HG03442 (cell line): ENCODE data around the gene ZSCAN5B.
A peak's percentile ranks its signal among the peaks of the same experiment; 100 is the strongest.

Experiments used
- ATAC-seq: cut with Tn5 transposase; IDR thresholded peaks from one replicate; pipeline ENCODE4 v1.9.1; 2021; ENCODE audit warnings: mild to moderate bottlenecking, moderate library complexity; ENCODE audit not compliant: unreplicated experiment

The ZSCAN5B gene

DNA sequence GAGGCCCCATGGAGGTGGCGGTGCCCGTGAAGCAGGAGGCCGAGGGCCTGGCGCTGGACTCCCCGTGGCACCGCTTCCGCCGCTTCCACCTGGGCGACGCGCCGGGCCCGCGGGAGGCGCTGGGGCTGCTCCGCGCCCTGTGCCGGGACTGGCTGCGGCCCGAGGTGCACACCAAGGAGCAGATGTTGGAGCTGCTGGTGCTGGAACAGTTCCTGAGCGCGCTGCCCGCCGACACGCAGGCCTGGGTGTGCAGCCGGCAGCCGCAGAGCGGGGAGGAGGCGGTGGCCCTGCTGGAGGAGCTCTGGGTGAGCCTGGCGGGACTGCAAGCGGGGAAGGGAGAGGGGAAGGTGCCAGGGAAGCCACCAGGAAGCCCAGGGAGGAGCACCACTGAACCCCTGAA is 50.7 kb downstream of the ZSCAN5B start:
- ATAC-seq, result no peak

DNA sequence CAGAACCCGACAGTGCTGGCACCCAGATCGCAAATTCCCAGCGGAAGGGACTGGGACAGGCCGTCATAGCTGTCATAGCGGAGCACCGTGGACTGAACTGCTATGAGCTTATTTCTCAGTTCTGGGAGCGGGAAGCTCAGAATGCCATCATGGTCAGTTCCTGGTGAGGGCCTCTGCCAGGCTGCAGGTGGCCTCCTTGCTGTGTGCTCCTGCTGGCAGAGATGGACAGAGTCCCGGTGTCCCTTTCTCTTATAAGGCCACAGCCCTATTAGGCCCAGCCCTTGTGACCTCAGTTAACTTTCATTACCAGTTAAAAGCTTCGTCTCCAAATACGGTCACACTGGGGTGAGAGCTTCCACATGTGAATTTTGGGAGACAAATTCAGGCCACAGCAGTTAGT is 51.9 kb downstream of the ZSCAN5B start:
- no peak for ATAC-seq

DNA sequence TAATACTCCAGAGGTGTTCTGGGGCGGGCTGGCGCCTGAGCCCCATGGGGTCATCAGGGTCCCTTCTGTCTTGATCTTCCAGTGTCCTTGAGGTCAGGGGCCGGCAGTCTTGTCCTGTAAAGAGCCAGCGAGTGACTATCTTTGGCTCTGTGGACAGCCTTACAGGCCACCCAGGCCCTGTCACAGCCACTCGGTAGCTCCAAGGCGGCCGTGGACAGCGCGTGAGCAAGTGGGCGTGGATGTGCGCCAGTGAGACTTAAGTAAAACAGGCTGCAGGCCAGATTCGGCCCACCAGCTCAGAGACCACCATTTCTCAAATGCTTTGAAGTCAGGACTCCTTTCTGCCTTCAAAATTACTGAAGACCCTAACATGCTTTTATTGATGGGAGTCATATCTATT is 52.8 kb downstream of the ZSCAN5B start:
- no peak for ATAC-seq

DNA sequence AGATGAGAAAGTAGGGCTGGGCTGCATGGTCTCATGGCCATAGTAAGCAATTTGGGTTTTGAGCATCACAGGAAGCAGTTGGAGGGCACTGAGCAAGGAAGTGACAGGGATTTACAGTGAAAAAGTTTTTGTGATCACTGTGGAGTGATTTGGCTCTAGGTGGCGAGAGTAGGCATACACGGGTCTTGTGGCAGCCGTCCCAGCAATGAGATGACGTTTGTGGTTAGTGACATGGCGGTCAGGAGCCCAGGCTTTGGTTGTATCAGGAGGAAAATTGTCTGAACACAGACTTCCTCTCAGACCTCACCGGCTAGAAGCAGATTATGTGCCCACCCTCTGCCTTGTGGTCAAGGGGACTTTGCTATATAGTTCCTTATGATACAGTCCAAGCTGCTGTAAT is 53.2 kb downstream of the ZSCAN5B start:
- no peak for ATAC-seq

DNA sequence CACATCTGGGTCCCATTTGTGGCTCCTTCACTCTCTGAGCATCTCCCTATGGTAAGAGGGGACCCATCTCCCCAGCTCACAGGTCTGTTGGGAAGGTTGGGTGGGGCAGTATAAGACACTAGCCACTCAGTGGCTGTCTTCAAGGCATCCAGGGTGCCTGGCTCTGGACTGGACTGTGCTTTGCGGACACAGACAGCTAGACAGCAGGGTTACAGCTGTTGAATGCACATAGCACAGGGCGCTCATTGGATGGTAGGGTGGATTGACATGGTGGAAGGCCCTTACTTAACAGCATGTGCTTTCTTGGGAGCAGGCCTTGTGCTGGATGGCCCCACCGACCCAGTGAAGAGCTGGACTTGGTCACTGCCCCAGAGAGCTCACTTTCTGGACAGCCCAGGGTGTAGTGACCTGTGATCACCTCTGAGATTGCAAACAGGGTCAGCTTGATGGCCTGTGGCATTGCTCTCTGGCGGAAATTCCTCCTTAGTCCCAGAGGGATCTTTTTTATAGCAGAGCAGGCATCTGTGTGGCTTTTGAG is 54.6 kb downstream of the ZSCAN5B start:
- ATAC-seq, result no peak

DNA sequence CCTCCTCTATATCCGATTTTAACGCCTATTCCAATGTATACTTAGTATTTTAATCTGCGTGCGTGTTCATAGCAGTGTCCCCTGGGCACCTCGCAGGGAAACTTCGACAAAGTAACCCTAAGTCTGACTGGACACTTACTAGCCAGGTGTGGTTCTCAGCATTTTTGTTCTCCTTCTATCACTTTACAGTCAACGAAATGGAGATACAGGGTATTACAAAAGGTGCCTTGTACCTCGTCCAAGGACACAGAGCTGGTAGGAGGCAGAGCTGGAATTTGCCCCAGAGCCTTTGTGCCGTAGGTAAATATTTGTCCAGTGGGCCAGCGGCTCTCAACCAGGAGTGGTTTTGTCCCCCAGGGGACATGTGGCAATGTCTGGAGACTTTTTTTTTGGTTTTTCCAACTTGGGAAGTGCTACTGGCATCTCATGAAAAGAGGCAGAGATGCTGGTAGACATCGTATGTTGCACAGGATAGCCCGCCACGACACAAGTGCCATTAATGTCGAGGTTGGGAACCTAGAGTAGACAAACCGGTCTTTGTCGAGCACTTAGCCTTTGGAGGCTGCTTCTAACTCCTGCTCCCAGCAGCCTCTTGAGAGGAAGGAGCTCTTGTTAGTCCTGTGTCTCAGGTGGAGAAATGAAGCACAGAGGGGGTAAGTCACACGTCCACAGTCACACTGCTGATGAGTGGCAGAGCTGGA is 55.3 kb downstream of the ZSCAN5B start:
- ATAC-seq, result no peak

DNA sequence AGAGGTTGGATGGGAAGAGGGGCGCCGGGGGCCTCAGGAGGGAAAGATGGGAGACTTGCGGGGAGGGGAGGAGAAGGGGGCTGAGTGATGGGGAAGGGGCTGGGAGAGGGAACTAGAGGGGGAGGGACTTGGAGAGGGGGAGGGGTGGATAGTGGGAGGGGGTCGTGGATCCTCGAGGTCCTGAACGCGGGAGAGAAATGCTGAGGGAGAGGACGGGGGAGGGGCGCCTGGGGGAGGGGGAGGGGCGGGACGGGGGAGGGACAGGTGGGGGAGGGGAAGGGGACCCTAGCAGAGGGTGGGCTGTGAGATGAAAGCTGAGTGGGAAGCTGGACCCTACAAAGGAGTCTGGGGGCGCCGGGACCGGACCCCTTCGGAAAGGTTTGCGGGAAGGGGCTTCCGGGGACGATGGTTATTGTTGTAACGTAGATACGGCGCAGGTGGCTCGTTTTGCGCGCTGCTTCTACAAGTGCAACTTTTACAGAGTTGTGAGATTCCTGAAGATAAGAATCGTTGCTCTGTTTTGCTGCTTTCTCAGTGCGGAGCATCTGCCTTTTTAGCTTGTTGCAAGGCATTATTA is 56.1 kb downstream of the ZSCAN5B start:
- no peak for ATAC-seq

DNA sequence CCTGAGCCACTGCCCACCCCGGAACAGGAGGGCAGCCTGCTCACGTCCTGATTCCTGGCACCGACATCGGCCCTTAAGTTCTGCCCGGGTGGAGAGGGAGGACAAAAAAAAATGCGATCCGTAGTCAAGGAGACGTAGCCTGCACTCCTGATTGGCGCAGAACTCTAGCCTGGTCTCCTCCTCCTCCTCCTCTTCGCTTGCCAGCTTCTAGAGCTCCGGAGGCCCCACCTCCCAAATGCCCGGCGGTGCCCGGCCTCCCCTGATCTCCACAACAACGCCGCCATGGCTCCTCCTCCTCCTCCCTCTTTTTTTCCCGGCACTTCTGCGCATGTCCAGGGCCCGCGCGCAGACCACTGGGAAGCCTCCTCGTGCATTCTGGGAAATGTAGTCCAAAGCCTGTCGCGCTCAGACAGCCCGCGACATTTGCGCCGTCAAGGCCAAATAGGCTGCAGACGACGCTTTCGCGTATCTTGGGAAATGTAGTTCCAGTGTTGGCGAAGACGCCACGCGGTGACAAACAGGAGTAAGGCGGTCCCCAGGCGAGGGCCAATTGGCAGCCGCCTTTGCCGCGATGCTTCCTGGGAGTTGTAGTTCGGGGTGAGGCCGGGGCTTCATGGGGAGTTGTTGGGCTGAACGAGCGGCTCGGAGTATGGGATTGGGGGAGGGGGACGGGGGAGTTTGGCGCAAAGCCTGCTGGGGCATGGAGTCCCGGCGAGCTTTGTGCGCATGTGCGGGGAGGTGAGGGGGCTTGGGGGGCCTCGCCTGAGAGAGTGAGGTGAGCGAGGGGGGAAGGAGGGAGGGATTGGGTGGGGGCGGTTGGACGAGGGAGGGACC is 56.8 kb downstream of the ZSCAN5B start, which contains the start of gene ZNF444:
Gene ZNF444, plus strand, starts transcription at position 705 of the 834 bp plus-strand sequence. CDS start 5,625 bp downstream, outside the sequence.
- ATAC-seq, result peak; percentile 84

DNA sequence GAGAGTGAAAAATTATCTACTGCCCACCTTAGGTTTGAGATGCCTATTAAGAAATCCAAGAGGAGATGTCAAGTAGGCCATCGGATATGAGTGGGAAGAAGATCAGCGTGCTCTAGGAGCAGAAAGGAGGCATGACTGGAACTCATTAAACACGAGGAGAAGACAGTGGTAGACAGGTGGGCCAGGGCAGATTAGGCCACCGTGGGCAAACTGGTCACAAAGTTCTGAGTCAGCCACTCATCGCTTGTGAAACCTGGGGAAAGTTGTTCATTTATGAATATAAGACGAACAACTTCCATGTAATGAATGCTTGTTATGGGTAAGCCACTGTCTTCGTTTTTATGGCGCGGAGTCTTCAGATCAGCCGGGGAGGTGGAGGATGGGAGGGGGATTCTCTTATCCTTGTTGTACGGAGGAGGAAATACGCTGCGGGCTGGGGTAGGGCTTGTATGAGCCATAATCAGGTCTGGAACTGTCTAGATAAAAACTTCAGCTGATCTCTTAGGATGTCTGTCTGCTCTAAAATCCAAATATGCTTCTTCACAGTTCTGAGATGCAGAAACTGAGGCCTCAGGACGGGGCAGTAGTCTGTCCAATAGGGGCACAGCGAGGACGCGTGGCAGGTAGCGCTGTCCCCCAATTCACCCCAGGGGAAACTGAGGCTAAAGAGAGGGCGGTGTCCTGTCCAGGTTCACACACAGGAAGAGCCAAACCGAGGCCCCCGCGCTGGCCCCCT is 57.6 kb downstream of the ZSCAN5B start:
- ATAC-seq, result no peak
